HepG2 (cell line): ENCODE data around the gene MGMT. TPM values are rescaled to one million over a fixed set of nuclear protein-coding genes. Genes with fewer than 3 reads are reported as not detected.

Experiments
- CHD4 ChIP-seq: fragments of 200-600 bp; sonication (generic); IDR thresholded peaks from 2 replicates; pipeline ENCODE4 v1.7.0; 2017; ENCODE audit warnings: mild to moderate bottlenecking, low read length, borderline replicate concordance
- HDAC6 ChIP-seq: fragments of 200-600 bp; sonication (generic); IDR thresholded peaks from 2 replicates; pipeline ENCODE4 v1.7.0; 2017; ENCODE audit warnings: mild to moderate bottlenecking, antibody characterized with exemption, low read length, low read depth
- MLXIP ChIP-seq: sonication (generic); formaldehyde crosslinking; IDR thresholded peaks from 2 replicates; pipeline ENCODE4 v1.9.0; 2021; ENCODE audit warnings: missing genetic modification reagents, borderline replicate concordance
- MZF1 ChIP-seq: sonication (generic); formaldehyde crosslinking; IDR thresholded peaks from 2 replicates; pipeline ENCODE4 v1.8.1; 2023; ENCODE audit warnings: mild to moderate bottlenecking, missing genetic modification reagents, borderline replicate concordance
- NFYC ChIP-seq: IDR thresholded peaks from 2 replicates; pipeline ENCODE4 v1.6.1; 2016; ENCODE audit warnings: missing genetic modification reagents, missing compliant biosample characterization
- SMC3 ChIP-seq: IDR thresholded peaks from 2 replicates; pipeline ENCODE4 v1.6.1; 2011; ENCODE audit warnings: low read length, improper control_type of control experiment
- ZNF468 ChIP-seq: sonication (generic); formaldehyde crosslinking; IDR thresholded peaks from 2 replicates; pipeline ENCODE4 v1.8.0; 2022; ENCODE audit warnings: mild to moderate bottlenecking, moderate library complexity, missing genetic modification reagents
- ZNF784 ChIP-seq: sonication (generic); formaldehyde crosslinking; IDR thresholded peaks from 2 replicates; pipeline ENCODE4 v1.5.1; 2020; ENCODE audit warnings: missing genetic modification reagents, mild to moderate bottlenecking, borderline replicate concordance
- polyA plus RNA-seq, 8 experiments: library from polyadenylated mRNA; depleted of rRNA in 3 of 8; stranded (reverse) in 7 of 8; unstranded in 1 of 8; fragments of >200 nt; fragmentation: Illumina TruSeq in 4 of 8; extraction: Trizol in 4 of 8; gene quantifications; 2 replicates each; pipeline versions ENCODE4 v1.2.1 to v1.2.3, GENCODE V29; 2011 to 2016; ENCODE audit warnings: low read depth in 4 of 8, missing spikeins in 1 of 8, mixed read lengths in 1 of 8; ENCODE audit not compliant: insufficient read depth in 1 of 8
- total RNA-seq, 5 experiments: library from RNA; depleted of rRNA; stranded (reverse); fragments of >200 nt; fragmentation: Illumina TruSeq; extraction: Trizol; gene quantifications; 2 replicates each; pipeline ENCODE4 v1.2.3, GENCODE V29; 2016; ENCODE audit warnings: low read depth in 1 of 5

MGMT gene
- total and polyA plus RNA-seq, 2 of the 13 experiments (the other 11 are each of a cell fraction or from before 2014, with no cell fraction given): 12.0 to 19.5 TPM

- TF ChIP-seq MLXIP (CRISPR knock-in tag) (no peak), ZNF468 (CRISPR knock-in tag) (no peak), MZF1 (CRISPR knock-in tag) (no peak), ZNF784 (CRISPR knock-in tag) (no peak), HDAC6 (no peak), CHD4 (no peak), SMC3 (no peak), NFYC (no peak)
- TF ChIP-seq, all 625 proteins: peak for 33
These were observed 33.7 kb downstream of the MGMT start (continued) for GRCh38 chr10:129500617-129501339.
